GM12865 (cell line): Measurements from ENCODE around the gene PTX4.

Experiments used
- DNase-seq: peaks from one replicate; pipeline ENCODE4 v3.0.0; 2010; ENCODE audit warnings: low read depth
- H3K4me3 ChIP-seq: 2 replicates; pipeline ENCODE4 v1.5.1; 2011; ENCODE audit warnings: mild to moderate bottlenecking, low read depth, low read length, control low read depth
- CTCF ChIP-seq: IDR thresholded peaks from 2 replicates; pipeline ENCODE4 v1.5.1; 2011; ENCODE audit warnings: low read length, control low read depth, low read depth, inconsistent platforms; ENCODE audit not compliant: insufficient read depth; ENCODE audit errors: missing control alignments

PTX4 gene

GRCh38 chr16:1499756-1500464, 11.2 kb upstream of the PTX4 start:
- H3K4me3 ChIP-seq = no peak overlapping the region
- TF ChIP-seq CTCF = no peak
- DNase-seq = no peak

DNA sequence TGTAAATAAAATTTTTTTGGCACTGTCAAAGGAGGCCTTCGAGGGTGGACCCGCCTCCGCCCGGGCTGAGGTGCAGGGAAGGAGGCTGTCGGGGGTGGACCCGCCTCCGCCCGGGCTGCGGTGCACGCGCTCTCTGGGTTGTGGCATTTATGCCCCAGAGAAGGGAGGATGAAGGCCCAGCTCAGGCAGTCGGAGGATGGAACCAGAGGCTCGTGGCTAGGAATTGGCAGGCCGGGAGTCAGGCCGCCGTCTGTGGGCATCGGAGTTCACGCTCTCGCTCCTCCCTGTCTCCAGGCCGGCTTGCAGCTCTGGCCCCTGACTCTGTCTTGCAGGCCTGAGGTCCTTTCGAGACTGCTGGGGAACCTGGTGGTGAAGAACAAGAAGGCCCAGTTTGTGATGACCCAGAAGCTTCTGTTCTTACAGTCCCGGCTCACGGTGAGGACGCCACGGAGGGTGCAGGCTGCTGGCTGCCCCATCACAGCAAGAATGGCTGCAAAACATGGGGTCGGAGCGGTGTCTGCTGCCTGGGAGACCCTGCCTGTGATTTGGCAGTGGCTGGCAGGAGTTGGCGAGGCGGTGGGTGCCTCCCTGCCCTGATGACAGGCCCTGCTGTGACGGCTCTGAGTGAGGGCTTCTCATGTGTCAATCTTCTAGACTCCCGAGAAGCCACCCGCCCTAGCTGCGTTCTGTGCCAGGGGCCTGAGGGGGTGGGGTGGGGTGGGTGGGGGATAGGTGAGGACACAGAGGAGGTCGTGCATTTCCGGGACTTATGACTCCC, 10.3 kb upstream of the PTX4 start:
- no peak overlapping the region for H3K4me3 ChIP-seq
- DNase-seq = no peak
- no peak for TF ChIP-seq CTCF

DNA sequence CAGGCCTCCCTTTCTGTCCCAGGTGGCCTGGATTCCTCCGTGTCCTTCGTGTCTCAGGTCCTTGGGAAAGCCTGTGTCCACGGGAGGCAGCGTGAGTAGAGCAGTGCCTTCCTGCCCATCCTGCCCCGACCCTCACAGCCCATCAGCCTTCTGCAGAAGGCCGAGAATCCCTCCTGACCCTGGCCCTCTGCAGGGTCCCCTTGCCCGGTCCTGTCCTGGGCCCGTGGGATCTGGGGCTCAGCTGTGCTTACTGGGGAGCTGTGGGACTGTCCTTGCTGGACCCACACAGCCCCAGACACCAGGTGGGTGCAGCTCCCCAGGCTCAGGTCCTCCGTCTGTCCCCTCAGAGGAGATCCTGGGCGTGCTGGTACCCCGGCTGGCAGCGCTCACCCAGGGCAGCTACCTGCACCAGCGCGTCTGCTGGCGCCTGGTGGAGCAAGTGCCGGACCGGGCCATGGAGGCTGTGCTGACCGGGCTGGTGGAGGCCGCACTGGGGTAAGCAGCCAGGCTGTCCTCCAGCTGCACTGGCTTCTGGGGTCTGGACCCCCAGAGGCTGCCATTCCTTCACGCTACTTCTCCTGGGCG, 8.4 kb upstream of the PTX4 start:
- H3K4me3 ChIP-seq = no peak overlapping the region
- no peak for TF ChIP-seq CTCF

GRCh38 chr16:1496464-1496863, 7.7 kb upstream of the PTX4 start:
- TF ChIP-seq CTCF = no peak
- no peak overlapping the region for H3K4me3 ChIP-seq
- DNase-seq = no peak

More for the DNA sequence above, 8.4 kb upstream of the PTX4 start:
- DNase-seq = no peak

DNA sequence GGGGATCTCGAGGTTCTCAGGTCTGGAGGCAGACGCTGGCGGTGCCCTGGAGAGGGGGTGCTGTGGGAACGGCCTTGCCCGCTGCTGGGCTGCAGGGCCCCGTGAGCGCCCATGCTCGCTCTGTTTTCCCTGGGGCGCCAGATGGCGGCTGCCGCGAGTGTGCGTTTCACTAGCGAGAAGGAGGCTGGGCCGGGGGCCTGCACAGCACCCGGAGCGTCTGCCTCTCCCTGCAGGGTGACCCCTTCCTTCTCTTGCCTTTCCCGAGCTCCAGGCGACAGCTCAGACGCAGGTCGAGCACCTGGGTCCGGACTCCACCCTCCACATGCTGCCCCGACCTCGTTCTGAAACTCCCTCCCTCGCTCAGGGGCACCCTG, 7.1 kb upstream of the PTX4 start:
- H3K4me3 ChIP-seq = no peak overlapping the region
- TF ChIP-seq CTCF = no peak
- DNase-seq = no peak

- no peak for DNase-seq
- no peak overlapping the region for H3K4me3 ChIP-seq
Observed at GRCh38 chr16:1495211-1495888, 6.6 kb upstream of the PTX4 start.

More at GRCh38 chr16:1495211-1495888, 6.6 kb upstream of the PTX4 start:
- no peak for TF ChIP-seq CTCF
